ENCODE results near the gene UTRN.

UTRN gene

DNA sequence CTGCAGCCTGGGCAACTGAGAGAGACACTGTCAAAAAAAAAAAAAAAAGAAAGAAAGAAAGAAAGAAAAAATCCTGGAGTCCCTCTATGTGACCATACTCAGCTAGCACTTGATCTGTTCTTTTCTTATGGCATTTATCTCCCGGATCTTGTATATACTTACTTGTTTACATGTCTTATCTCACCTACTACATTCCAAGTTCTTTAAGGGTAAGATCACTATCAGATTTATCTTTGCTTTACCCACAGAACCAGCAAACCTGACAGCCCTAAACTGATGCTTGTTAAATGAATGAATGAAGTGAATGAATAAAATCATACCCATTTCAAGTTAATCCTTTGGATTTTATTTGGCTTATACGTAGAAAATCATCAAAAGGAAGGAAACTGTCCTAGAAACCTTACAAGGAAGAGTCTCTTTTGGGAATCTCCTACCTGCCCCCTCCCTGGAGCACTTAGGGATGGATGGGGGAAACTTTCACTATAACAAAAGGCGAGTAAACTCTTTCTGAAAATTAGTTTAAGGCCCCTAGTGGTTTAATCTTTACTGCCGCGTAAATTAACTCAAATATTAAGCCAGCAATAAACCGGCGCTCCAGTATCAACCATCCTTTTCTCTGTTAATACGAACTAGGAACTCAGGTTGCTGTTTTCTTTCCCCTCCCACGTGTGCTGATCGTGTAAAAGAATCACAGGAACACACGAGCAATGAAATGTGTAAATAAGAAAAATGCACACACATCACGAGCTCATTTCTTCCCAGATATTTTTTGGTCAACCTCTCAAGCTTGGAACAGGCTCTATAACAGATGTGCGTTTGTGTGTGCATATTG, 1.3 kb upstream of the UTRN start:
- DNase-seq (ENCODE audit: low read depth): no peak

DNA sequence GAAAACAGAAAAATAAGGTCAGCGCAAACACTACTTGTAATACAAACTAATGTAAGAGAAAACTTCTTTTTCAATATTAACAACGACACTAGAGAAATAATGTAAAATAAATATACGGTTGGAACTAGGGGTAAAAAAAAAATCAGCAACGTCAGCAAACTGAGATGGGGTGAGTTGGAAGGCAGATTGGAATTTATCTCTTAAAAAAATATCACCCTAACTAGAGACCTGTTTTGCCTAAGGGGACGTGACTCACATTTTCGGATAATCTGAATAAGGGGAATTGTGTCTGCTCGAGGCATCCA, 705 bp upstream of the UTRN start:
- DNase-seq (ENCODE audit: low read depth): no peak

DNA sequence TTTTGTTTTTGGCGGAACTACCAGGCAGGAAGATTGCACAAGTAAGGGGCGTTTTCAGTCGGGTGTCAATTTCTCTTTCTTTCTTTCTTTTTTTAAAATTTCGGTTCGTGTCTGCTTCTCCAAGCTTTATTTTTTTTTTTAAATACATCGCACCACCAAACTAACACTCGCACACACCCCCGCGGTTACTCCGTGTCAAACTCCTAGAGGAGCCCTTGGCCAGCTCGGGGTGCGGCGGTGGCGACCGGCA, 338 bp downstream of the UTRN start:
- DNase-seq (ENCODE audit: low read depth): no peak

DNA sequence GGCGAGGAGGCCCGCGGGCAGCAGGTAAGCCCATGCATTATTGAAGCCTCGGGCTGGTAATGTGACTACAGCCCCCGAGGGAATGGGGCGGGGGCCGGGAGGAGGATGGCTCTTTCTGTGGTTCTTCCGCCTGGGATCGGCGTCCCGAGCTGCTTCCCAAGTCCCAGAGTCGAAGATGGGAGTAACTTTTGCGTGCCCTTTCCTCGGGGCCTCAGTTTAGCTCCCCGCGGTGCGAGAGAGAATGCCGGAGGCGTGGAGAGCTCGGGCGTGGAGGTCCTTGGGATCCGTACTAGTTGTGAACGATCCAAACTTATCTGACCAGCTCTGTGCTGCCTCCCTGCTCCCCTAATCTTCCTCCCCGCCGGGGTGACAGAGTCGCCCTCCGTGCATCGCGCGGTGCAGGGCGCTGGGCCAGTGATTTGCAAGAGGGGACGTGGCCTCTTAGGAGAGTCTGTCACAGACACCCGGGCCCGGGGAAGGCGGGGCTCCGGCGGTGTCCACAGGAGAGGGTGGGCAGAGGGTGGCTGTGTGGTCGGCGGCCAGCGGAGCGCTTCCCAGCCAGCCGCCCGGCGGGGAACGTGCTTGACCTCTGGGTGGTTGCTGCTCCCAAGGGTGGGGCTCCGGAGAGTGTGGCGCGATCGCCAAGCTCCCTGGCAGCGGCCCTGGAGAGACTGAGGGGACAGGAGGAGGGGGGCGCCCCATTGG, 815 bp downstream of the UTRN start:
- no peak for DNase-seq (ENCODE audit: low read depth)

- DNase-seq (ENCODE audit: low read depth): no peak
Measured at GRCh38 chr6:144286503-144287393, 1.6 kb downstream of the UTRN start.

DNA sequence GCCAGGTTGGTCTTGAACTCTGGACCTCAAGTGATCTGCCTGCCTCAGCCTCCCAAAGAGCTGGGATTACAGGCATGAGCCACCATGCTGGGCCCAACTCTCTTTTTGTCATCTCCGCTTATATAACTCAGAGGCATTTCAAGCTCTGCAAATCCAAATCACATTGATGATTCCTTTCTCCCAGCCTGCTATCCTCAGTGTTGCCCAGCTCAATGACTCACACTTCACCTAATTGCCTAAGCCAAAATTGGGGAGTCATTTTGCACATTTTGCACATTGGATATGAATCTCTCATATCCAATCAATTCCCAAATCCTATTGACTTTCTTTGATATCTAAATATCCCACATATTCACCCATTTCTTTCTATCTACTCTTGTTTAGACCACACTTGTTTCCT, 3.9 kb downstream of the UTRN start:
- no peak for DNase-seq (ENCODE audit: low read depth)

DNA sequence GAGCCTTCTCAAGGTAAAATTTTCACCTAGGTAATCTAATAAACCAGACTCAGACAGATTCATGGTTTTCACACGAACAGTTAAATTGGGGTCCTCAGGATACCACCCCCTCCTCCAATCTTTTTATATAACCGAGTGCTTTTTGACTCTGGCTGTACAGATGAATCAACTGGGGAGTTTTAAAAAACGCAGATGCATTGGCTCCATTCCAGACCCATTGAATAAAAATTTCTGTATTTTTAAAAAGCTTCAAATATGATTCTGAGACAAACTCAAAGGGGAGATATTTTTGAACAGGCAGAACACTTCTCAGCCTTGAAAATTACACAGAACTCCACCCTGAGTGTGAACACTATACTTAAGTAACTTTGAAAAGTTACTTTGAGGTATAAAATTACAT, 7.2 kb downstream of the UTRN start:
- no peak for DNase-seq (ENCODE audit: low read depth)

- DNase-seq (ENCODE audit: low read depth): no peak
Measured at GRCh38 chr6:144294016-144294415, 8.9 kb downstream of the UTRN start.

GRCh38 chr6:144295211-144295610, 10.1 kb downstream of the UTRN start:
- DNase-seq (ENCODE audit: low read depth): no peak

DNA sequence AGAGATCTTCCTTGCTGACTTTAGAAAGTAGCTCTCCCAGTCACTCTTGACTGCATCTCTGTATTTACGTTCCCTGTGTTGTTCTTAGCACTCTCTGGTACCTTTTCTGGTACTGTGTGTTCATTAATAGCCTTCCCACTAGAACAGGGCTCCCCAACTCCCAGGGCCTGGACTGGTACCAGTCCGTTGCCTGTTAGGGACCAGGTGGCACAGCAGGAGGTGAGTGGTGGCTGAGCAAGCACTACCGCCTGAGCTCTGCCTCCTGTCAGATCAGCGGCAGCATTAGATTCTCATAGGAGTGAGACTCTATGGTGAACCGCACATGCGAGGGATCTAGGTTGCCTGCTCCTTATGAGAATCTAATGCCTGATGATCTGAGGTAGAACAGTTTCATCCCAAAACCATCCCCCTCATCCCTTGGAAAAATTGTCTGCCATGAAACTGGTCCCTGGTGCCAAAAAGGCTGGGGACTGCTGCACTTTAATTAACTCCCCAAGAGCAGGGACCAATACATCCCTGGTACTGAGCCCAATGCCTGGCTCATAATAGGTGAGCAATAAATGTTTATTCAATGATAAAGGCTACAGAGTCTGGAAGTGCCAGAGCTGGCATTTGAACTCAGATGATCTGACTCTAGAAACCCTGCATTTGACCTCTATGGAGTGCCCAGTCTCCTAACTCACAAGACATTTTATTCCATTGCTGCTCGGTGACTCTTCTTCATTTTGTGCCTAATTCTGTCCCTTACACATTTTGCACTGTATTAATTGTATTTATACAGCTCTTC, 11.0 kb downstream of the UTRN start:
- DNase-seq (ENCODE audit: low read depth): no peak

- no peak for DNase-seq (ENCODE audit: low read depth)
Measured at GRCh38 chr6:144296973-144297372, 11.8 kb downstream of the UTRN start.

GRCh38 chr6:144297511-144298100, 12.5 kb downstream of the UTRN start:
- DNase-seq (ENCODE audit: low read depth): no peak

- DNase-seq (ENCODE audit: low read depth): no peak
Measured at GRCh38 chr6:144298194-144298593, 13.1 kb downstream of the UTRN start.

DNA sequence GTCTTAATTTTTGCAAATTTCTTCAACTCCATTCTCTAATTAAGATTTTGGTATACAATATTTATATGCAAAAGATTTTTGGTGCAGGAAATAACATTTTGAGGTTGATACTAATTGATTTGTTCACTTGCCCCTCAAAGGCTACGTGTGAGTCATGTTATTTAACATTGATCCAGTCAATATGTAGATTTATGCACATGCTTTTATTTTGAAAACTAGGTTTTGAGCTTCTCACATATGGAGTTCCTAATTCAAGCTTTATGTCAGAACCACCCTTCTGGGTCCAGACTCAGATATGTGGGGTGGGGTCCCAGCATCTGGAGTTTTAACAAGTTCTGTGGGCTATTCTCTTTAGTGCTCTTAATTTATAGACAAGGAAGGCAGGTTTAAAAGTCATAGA, 13.8 kb downstream of the UTRN start:
- no peak for DNase-seq (ENCODE audit: low read depth)

DNA sequence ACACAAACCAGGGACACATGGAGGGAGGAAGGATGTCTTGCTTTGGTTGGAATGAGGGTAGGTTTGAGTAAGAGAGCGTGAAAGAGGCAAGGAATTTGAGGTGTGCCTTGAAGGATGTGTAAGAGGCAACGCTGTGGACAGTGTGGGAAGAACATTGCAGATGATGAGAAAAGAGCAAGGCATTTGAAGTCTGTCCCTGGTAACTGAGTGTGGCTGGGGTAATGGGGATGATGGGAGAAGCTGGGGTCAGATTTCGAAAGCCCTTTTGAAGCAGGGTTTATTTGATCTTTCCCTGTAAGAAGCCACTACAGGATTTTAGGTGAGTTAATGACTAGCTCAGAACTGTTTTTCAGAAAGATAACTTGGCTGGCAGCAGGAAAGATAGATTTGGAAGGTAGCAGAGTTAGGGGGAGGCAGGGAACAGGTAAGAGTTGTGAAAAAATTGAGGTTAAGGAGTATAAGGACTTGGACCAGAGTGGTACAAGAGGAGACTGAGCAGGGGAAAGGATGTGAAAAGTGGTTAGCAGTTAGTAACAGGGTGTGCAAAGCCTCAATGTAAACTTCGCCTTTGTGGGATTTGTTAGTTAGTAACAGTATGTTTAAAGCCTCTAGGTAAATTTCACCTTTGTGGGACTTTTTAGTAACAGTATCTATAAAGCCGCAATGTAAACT, 17.7 kb downstream of the UTRN start:
- DNase-seq (ENCODE audit: low read depth): no peak

- DNase-seq (ENCODE audit: low read depth): no peak
Measured at GRCh38 chr6:144304223-144304848, 19.2 kb downstream of the UTRN start.

GRCh38 chr6:144305567-144305966, 20.4 kb downstream of the UTRN start:
- DNase-seq (ENCODE audit: low read depth): no peak

DNA sequence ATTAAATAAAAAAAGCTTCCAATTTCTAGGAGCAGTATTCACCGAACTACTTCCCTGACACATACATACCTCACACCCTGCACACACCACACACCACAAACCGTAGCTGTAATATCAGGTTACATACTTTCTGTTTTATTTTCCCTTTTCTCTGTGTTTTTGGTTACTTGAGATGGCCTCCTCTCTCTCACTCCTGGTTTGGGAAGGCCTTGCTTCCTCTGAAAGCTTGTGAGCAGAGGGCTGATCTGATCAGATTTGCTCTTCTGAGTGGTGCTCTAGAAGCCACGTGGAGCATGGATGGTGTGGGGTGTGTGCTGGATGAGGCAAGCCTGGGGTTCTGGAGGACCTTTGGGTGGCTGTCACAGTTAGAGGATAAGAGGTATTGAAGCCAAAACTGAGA, 20.9 kb downstream of the UTRN start:
- DNase-seq (ENCODE audit: low read depth): no peak

- no peak for DNase-seq (ENCODE audit: low read depth)
Measured at GRCh38 chr6:144307880-144308279, 22.7 kb downstream of the UTRN start.

GRCh38 chr6:144310765-144311164, 25.6 kb downstream of the UTRN start:
- DNase-seq (ENCODE audit: low read depth): no peak

DNA sequence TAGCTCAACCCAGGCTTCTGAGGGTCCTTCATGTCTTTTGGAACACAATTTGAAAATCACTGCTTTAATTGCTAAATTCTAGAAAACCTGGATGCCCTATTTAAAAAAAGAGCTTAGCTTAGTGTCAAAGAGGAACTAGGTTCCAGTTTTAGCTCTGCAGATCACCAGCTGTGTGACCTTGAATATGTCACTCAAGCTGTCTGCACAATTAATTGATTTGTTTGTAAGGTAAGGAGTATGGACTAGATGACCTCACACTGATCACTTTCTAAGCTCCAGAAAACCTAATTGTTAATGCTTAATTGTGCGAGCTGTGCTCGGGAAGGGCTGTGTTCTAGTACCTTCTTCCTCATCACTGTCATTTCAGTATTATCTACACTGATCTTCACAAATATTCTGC, 26.2 kb downstream of the UTRN start:
- DNase-seq (ENCODE audit: low read depth): no peak
